GM19238 (cell line): ENCODE results near the gene FPR2.
"Not testable (repeated sequence)": the region's sequence is repeated elsewhere in the genome, so short reads cannot be mapped to it uniquely, and the experiment has no call there.

ENCODE experiments used
- DNase-seq: peaks from one replicate; pipeline ENCODE4 v3.0.0; 2011; ENCODE audit warnings: low spot score; ENCODE audit not compliant: insufficient read length

The FPR2 gene

GRCh38 chr19:51804789-51805188 lies 43.8 kb downstream of the FPR2 start:
- DNase-seq = not testable (repeated sequence)

- not testable (repeated sequence) for DNase-seq
These were observed 44.4 kb downstream of the FPR2 start for GRCh38 chr19:51805396-51805795.

GRCh38 chr19:51806571-51806970 lies 45.6 kb downstream of the FPR2 start:
- not testable (repeated sequence) for DNase-seq

- DNase-seq = no peak
These were observed 46.2 kb downstream of the FPR2 start for GRCh38 chr19:51807111-51807701.

- no peak for DNase-seq
These were observed 46.9 kb downstream of the FPR2 start for GRCh38 chr19:51807925-51808324.

GRCh38 chr19:51808333-51808986 lies 47.5 kb downstream of the FPR2 start:
- no peak for DNase-seq

- no peak for DNase-seq
These were observed 48.8 kb downstream of the FPR2 start for GRCh38 chr19:51809787-51810186.

GRCh38 chr19:51810223-51810622 lies 49.2 kb downstream of the FPR2 start:
- no peak for DNase-seq

GRCh38 chr19:51811344-51811743 lies 50.4 kb downstream of the FPR2 start:
- DNase-seq = no peak

- DNase-seq = no peak
These were observed 54.1 kb downstream of the FPR2 start for GRCh38 chr19:51815043-51815442.

GRCh38 chr19:51816711-51817110 lies 55.7 kb downstream of the FPR2 start:
- DNase-seq = no peak

GRCh38 chr19:51820011-51820410 lies 59.0 kb downstream of the FPR2 start:
- no peak for DNase-seq
